OCI-LY1 (cell line): ENCODE data around the gene SLIT3.

Source experiments
- H2AFZ ChIP-seq: fragments of 200-600 bp; sonication (generic), shearing (Covaris generic); 2 replicates; pipeline ENCODE4 v1.6.0; 2014; ENCODE audit warnings: antibody characterized with exemption, mild to moderate bottlenecking, low read length
- H3F3A ChIP-seq: fragments of 200-600 bp; sonication (generic), shearing (Covaris generic); 2 replicates; pipeline ENCODE4 v1.6.0; 2014; ENCODE audit warnings: mild to moderate bottlenecking, antibody characterized with exemption, low read length, moderate library complexity; ENCODE audit not compliant: insufficient read depth
- H3K27ac ChIP-seq: fragments of 200-600 bp; sonication (generic); 2 replicates; pipeline ENCODE4 v1.5.1; 2014; ENCODE audit warnings: low read length, mixed run types, mild to moderate bottlenecking, low read depth; ENCODE audit not compliant: poor library complexity, severe bottlenecking
- H3K27me3 ChIP-seq: fragments of 200-600 bp; sonication (generic); 2 replicates; pipeline ENCODE4 v1.6.0; 2014; ENCODE audit warnings: antibody characterized with exemption, mild to moderate bottlenecking, low read length, moderate library complexity; ENCODE audit not compliant: insufficient read depth
- H3K36me3 ChIP-seq: fragments of 200-600 bp; sonication (generic); 2 replicates; pipeline ENCODE4 v1.6.1; 2014; ENCODE audit warnings: mild to moderate bottlenecking, antibody characterized with exemption, low read length, moderate library complexity, mixed read lengths; ENCODE audit not compliant: insufficient read depth
- H3K4me1 ChIP-seq: fragments of 200-600 bp; sonication (generic); 2 replicates; pipeline ENCODE4 v1.5.1; 2014; ENCODE audit warnings: mild to moderate bottlenecking, low read length, moderate library complexity; ENCODE audit not compliant: insufficient read depth, severe bottlenecking
- H3K4me2 ChIP-seq: fragments of 200-600 bp; sonication (generic), shearing (Covaris generic); 2 replicates; pipeline ENCODE4 v1.6.1; 2014; ENCODE audit warnings: low read length
- H3K4me3 ChIP-seq: fragments of 200-600 bp; sonication (generic); 2 replicates; pipeline ENCODE4 v1.5.1; 2014; ENCODE audit warnings: low read length, low read depth, mild to moderate bottlenecking, mixed read lengths; ENCODE audit not compliant: poor library complexity, severe bottlenecking
- H3K79me2 ChIP-seq: fragments of 200-600 bp; shearing (Covaris generic); 2 replicates; pipeline ENCODE4 v1.6.1; 2016; ENCODE audit warnings: mixed run types, low read length, mixed read lengths; ENCODE audit not compliant: insufficient read depth
- H3K9ac ChIP-seq: fragments of 200-600 bp; sonication (generic), shearing (Covaris generic); 2 replicates; pipeline ENCODE4 v1.6.1; 2014; ENCODE audit warnings: mild to moderate bottlenecking, low read length, mixed read lengths
- H3K9me2 ChIP-seq: fragments of 200-600 bp; sonication (generic), shearing (Covaris generic); 2 replicates; pipeline ENCODE4 v1.6.1; 2014; ENCODE audit warnings: low read depth, mild to moderate bottlenecking, low read length, mixed read lengths
- H3K9me3 ChIP-seq: fragments of 200-600 bp; shearing (Covaris generic); 2 replicates; pipeline ENCODE4 v1.6.1; 2014; ENCODE audit warnings: low read length, mixed read lengths
- H4K20me1 ChIP-seq: fragments of 200-600 bp; sonication (generic), shearing (Covaris generic); 2 replicates; pipeline ENCODE4 v1.6.0; 2016; ENCODE audit warnings: mild to moderate bottlenecking, low read length; ENCODE audit not compliant: insufficient read depth
- EZH2 ChIP-seq: fragments of 200-600 bp; sonication (generic), shearing (Covaris generic); IDR thresholded peaks from 2 replicates; pipeline ENCODE4 v1.8.0; 2017; ENCODE audit warnings: borderline replicate concordance, mixed run types, mild to moderate bottlenecking, antibody characterized with exemption, low read length, moderate library complexity, mixed read lengths
- TF ChIP-seq, protein P1 (sequence below): fragments of 200-600 bp; sonication (generic), shearing (Covaris generic); IDR thresholded peaks from 2 replicates; pipeline ENCODE4 v1.5.1; 2017; ENCODE audit warnings: mild to moderate bottlenecking, antibody characterized with exemption, low read length, moderate library complexity, mixed read lengths

Gene SLIT3

DNA sequence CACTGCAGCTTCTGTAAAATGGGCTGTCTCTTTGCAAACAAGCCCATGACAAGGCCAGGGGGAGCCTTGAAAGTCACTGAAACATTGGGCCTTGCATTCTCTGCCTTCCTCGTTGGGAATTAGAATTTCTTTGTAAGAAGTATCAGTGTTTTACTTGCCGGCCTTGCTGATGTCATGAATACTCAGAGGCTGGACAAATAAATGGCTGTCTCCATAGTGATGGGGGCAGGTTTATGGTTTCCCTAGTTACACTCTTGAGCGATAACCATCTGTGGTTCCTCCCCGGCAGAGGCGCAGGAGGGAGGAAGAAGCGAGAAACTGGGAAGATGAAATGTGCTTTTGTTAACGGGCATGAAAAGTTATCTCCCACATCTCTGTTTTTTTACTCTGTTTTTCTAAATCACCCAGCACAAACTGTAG lies 449.0 kb downstream of the SLIT3 start:
- no peaks in the 10 kb centered on the region for H3K4me1 ChIP-seq
- H2AFZ ChIP-seq = no peak overlapping the region
- H4K20me1 ChIP-seq = no peaks in the 10 kb centered on the region
- H3K36me3 ChIP-seq = no peaks in the 10 kb centered on the region
- H3K4me2 ChIP-seq = no peak overlapping the region
- no peaks in the 10 kb centered on the region for H3K9me2 ChIP-seq
- no peak overlapping the region for H3K27ac ChIP-seq
- H3K4me3 ChIP-seq = no peak overlapping the region
- H3F3A ChIP-seq = no peaks in the 10 kb centered on the region
- no peaks in the 10 kb centered on the region for H3K79me2 ChIP-seq
- no peak overlapping the region for H3K9ac ChIP-seq
- H3K27me3 ChIP-seq = no peaks in the 10 kb centered on the region
- TF ChIP-seq, protein P1, sequence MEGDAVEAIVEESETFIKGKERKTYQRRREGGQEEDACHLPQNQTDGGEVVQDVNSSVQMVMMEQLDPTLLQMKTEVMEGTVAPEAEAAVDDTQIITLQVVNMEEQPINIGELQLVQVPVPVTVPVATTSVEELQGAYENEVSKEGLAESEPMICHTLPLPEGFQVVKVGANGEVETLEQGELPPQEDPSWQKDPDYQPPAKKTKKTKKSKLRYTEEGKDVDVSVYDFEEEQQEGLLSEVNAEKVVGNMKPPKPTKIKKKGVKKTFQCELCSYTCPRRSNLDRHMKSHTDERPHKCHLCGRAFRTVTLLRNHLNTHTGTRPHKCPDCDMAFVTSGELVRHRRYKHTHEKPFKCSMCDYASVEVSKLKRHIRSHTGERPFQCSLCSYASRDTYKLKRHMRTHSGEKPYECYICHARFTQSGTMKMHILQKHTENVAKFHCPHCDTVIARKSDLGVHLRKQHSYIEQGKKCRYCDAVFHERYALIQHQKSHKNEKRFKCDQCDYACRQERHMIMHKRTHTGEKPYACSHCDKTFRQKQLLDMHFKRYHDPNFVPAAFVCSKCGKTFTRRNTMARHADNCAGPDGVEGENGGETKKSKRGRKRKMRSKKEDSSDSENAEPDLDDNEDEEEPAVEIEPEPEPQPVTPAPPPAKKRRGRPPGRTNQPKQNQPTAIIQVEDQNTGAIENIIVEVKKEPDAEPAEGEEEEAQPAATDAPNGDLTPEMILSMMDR = no peak
- TF ChIP-seq EZH2 = no peak
- no peaks in the 10 kb centered on the region for H3K9me3 ChIP-seq

DNA sequence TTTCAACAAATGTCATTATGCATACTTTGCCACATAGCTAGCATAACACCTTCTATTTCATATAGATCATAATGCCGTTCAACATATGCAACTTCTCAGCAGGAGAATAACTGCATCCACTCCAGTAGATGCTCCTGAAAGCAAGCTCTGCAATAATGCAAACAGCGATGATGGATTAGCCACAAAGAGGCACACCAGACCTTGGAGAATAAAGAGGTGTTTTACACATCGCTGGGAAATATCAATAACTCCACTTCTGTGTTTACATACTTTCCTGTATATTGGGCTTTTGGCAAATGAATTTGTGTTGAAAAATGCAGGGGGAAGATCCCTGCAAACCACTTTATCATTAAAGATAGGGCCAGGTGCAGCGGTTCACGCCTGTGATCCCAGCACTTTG lies 450.3 kb downstream of the SLIT3 start:
- H3K9ac ChIP-seq = no peak overlapping the region
- H3K27me3 ChIP-seq = no peaks in the 10 kb centered on the region

DNA sequence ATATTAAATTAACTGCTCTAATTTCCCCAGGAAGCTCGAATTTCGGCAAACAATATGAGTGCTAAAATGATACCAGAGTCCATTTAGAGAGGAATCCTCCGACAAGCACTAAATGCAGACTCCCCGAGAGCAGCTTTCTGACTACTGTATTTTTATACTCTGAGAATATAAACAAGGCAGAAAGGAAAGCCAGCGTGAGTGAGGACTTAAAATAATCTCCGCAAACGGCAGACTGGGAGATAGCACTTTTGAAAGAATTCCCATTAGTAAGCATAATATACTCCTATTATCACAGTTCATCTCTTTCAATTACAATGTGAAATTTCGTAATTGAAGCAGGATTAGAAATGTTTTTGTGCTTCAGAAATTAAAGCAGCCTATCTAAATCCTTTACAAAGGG lies 452.4 kb downstream of the SLIT3 start:
- H3K9ac ChIP-seq = no peak overlapping the region
- no peaks in the 10 kb centered on the region for H3K4me1 ChIP-seq
- no peaks in the 10 kb centered on the region for H3K27me3 ChIP-seq
- no peaks in the 10 kb centered on the region for H3F3A ChIP-seq
- H3K9me3 ChIP-seq = no peaks in the 10 kb centered on the region
- no peak overlapping the region for H3K4me2 ChIP-seq
- no peaks in the 10 kb centered on the region for H4K20me1 ChIP-seq
- H3K36me3 ChIP-seq = no peaks in the 10 kb centered on the region
- no peaks in the 10 kb centered on the region for H3K9me2 ChIP-seq
- H3K79me2 ChIP-seq = no peaks in the 10 kb centered on the region
- no peak overlapping the region for H3K4me3 ChIP-seq
- TF ChIP-seq EZH2 = no peak
- TF ChIP-seq, protein P1 = no peak
- no peak overlapping the region for H3K27ac ChIP-seq
- H2AFZ ChIP-seq = no peak overlapping the region

More for the DNA sequence above, 450.3 kb downstream of the SLIT3 start:
- Histone ChIP-seq H3K4me1 (no peaks in the 10 kb centered on the region), H3K4me3 (no peak overlapping the region), H2AFZ (no peak overlapping the region), H3K9me3 (no peaks in the 10 kb centered on the region), H3K9me2 (no peaks in the 10 kb centered on the region), H4K20me1 (no peaks in the 10 kb centered on the region), H3K36me3 (no peaks in the 10 kb centered on the region), H3K27ac (no peak overlapping the region), H3K79me2 (no peaks in the 10 kb centered on the region), H3F3A (no peaks in the 10 kb centered on the region), H3K4me2 (no peak overlapping the region)
- TF ChIP-seq, protein P1 = no peak
- TF ChIP-seq EZH2 = no peak
